ENCODE measurements around the gene NMNAT3.

DNA sequence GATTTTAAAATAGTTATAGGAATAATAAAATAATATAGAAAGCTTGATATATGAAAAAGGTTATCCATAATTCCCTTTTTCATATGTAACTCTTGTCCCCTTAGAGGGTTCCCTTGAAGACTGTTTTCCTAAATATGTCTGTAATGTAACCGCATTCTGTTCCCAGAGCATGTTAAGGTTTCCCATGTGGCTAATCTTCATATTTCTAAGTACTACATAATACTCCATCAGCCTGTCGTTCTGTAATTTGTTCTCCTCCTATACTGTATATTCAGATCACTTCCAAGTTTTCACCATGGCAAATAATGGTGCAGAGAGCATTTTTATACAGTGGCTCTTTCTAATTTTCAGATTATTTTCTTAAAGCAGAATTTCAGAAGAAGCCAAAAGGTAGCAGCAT lies 6.7 kb downstream of the NMNAT3 start:
- TF ChIP-seq, protein P1, sequence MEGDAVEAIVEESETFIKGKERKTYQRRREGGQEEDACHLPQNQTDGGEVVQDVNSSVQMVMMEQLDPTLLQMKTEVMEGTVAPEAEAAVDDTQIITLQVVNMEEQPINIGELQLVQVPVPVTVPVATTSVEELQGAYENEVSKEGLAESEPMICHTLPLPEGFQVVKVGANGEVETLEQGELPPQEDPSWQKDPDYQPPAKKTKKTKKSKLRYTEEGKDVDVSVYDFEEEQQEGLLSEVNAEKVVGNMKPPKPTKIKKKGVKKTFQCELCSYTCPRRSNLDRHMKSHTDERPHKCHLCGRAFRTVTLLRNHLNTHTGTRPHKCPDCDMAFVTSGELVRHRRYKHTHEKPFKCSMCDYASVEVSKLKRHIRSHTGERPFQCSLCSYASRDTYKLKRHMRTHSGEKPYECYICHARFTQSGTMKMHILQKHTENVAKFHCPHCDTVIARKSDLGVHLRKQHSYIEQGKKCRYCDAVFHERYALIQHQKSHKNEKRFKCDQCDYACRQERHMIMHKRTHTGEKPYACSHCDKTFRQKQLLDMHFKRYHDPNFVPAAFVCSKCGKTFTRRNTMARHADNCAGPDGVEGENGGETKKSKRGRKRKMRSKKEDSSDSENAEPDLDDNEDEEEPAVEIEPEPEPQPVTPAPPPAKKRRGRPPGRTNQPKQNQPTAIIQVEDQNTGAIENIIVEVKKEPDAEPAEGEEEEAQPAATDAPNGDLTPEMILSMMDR (conservative IDR thresholded peaks at IDR 0.05; ENCODE audit: low read depth, low read length), result no peak
- TF ChIP-seq EZH2 (IDR thresholded peaks at IDR 0.05; ENCODE audit: low read length, unreplicated experiment), result no peak
